ENCODE data around the gene ANTXR1.

Gene ANTXR1

DNA sequence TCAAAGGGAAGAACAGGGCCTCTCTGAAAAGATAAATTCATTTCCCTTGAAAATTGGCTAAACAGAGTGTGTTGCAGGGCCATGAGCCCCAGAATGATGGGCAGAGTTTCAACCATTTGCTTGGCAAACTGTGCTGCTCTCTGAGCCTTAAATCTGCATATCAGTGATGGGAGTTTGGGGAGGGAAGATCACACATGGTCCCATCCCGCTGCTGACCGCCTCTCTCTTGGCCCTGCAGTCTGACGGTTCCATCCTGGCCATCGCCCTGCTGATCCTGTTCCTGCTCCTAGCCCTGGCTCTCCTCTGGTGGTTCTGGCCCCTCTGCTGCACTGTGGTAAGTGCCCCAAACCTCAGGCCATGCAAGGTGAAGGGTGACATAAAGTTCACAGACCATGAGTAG is 139.0 kb downstream of the ANTXR1 start:
- peaks cover 0 to 4% (median 1%) of the 10 kb centered on the region in 4 experiments for H3K4me1 ChIP-seq (ENCODE audit: control extremely low read depth in 1 of 4, control insufficient read depth in 4 of 4, insufficient read depth in 4 of 4, low read length in 3 of 4)
- ChIA-PET POLR2A (no interaction called here), CTCF (no interaction called here)
- no peaks in the 10 kb centered on the region for H3K36me3 ChIP-seq (ENCODE audit: control insufficient read depth in 4 of 4, insufficient read depth in 4 of 4, low read length in 3 of 4)
- H3K4me3 ChIP-seq (ENCODE audit: control insufficient read depth in 1 of 7, extremely low read depth in 1 of 7, insufficient read depth in 4 of 7, low read depth in 2 of 7, low read length in 6 of 7), result no peak overlapping the region
- H3K9me3 ChIP-seq (ENCODE audit: control extremely low read depth in 1 of 5, control insufficient read depth in 4 of 5, insufficient read depth in 2 of 5, low read depth in 1 of 5, low read length in 4 of 5), result peaks cover 0 to 4% (median 2%) of the 10 kb centered on the region in 5 experiments
- no peak for DNase-seq
- 100% methylated on average over 4 of the region's 4 CpGs for WGBS (ENCODE audit: insufficient coverage)
- no peaks in the 10 kb centered on the region for H3K27me3 ChIP-seq (replicated peaks in 2 of 5; ENCODE audit: control insufficient read depth in 4 of 5, insufficient read depth in 5 of 5, low read length in 4 of 5)
- H3K27ac ChIP-seq (ENCODE audit: insufficient read depth in 1 of 2, low read depth in 1 of 2, low read length in 2 of 2, poor library complexity in 1 of 2, severe bottlenecking in 2 of 2), result no peak overlapping the region

DNA sequence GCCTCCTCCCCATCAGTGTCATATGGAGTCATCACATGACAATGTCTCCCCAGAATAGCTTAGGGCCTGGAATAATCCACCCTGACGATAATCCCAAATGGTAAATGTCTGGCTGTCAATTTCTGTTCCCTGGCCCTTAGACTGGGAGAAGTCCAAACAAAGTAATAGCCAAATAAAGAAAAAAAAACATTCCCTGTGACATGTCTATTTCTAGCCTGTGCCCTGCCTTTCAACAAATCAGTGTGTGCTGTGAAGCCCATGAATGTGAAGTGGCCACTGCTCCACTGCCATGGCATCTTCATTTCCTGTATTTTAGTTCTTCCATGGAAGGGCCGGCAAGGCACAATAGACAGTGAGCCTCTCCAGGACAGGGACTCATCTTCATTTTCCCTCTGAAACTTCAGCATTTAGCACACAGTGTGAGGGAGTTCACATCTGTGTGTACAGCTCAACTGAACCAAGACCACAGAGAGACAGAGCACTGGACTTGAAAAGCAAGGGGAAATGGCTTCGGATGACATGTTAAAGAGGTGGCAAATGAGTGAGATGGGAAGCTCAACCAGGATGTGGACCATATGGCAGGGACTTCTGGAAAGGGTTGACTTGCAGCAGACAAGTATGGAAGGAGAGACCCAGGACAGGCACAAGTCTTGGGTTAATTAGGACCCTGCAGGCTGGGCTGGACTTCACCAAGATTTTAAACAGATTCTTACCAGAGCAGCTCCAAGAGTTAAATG is 140.0 kb downstream of the ANTXR1 start:
- Histone ChIP-seq H3K9me3 (ENCODE audit: control extremely low read depth in 1 of 5, control insufficient read depth in 4 of 5, insufficient read depth in 2 of 5, low read depth in 1 of 5, low read length in 4 of 5) (peaks cover 0 to 4% (median 2%) of the 10 kb centered on the region in 5 experiments), H3K27ac (ENCODE audit: insufficient read depth in 1 of 2, low read depth in 1 of 2, low read length in 2 of 2, poor library complexity in 1 of 2, severe bottlenecking in 2 of 2) (no peak overlapping the region), H3K4me1 (ENCODE audit: control extremely low read depth in 1 of 4, control insufficient read depth in 4 of 4, insufficient read depth in 4 of 4, low read length in 3 of 4) (peaks cover 0 to 4% (median 1%) of the 10 kb centered on the region in 4 experiments), H3K4me3 (ENCODE audit: control insufficient read depth in 1 of 7, extremely low read depth in 1 of 7, insufficient read depth in 4 of 7, low read depth in 2 of 7, low read length in 6 of 7) (no peak overlapping the region), H3K27me3 (replicated peaks in 2 of 5; ENCODE audit: control insufficient read depth in 4 of 5, insufficient read depth in 5 of 5, low read length in 4 of 5) (peaks cover 0 to 4% (median 0%) of the 10 kb centered on the region in 5 experiments), H3K36me3 (ENCODE audit: control insufficient read depth in 4 of 4, insufficient read depth in 4 of 4, low read length in 3 of 4) (no peaks in the 10 kb centered on the region)
- no peak for DNase-seq
- ChIA-PET POLR2A (no interaction called here), CTCF (no interaction called here)
- 95% methylated on average over 3 of the region's 3 CpGs for WGBS (ENCODE audit: insufficient coverage)

DNA sequence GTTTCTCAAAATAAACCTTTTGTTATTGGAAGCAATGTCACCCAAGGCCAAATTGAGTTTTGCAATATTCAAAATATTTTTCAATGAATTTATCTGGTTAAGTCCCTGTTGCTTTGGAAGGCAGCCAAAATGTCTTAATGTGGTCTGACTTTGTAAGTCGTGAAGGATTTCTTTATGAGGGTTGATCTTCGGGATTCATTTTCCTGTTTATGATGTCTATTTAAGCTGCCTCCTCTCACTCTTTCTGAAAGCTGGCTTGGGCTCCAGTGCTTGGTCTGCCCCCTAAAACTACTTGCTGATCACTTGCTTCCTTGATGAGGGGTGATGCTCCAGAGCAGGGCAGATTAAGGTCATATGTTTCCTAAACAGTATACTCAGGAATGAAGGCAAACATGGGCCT is 141.1 kb downstream of the ANTXR1 start:
- CTCF ChIA-PET, result no interaction called here
- POLR2A ChIA-PET, result no interaction called here
- no CpG with 5 or more reads among the region's 2 CpGs for WGBS (ENCODE audit: insufficient coverage)
- Histone ChIP-seq H3K4me3 (ENCODE audit: control insufficient read depth in 1 of 7, extremely low read depth in 1 of 7, insufficient read depth in 4 of 7, low read depth in 2 of 7, low read length in 6 of 7) (no peak overlapping the region), H3K27me3 (replicated peaks in 2 of 5; ENCODE audit: control insufficient read depth in 4 of 5, insufficient read depth in 5 of 5, low read length in 4 of 5) (peaks cover 0 to 4% (median 0%) of the 10 kb centered on the region in 5 experiments), H3K9me3 (ENCODE audit: control extremely low read depth in 1 of 5, control insufficient read depth in 4 of 5, insufficient read depth in 2 of 5, low read depth in 1 of 5, low read length in 4 of 5) (peaks cover 0 to 4% (median 2%) of the 10 kb centered on the region in 5 experiments), H3K36me3 (ENCODE audit: control insufficient read depth in 4 of 4, insufficient read depth in 4 of 4, low read length in 3 of 4) (no peaks in the 10 kb centered on the region), H3K27ac (ENCODE audit: insufficient read depth in 1 of 2, low read depth in 1 of 2, low read length in 2 of 2, poor library complexity in 1 of 2, severe bottlenecking in 2 of 2) (no peak overlapping the region), H3K4me1 (ENCODE audit: control extremely low read depth in 1 of 4, control insufficient read depth in 4 of 4, insufficient read depth in 4 of 4, low read length in 3 of 4) (peaks cover 0 to 2% (median under 1%) of the 10 kb centered on the region in 4 experiments)
- DNase-seq, result peak in 1 of 3 donors; percentile 29

DNA sequence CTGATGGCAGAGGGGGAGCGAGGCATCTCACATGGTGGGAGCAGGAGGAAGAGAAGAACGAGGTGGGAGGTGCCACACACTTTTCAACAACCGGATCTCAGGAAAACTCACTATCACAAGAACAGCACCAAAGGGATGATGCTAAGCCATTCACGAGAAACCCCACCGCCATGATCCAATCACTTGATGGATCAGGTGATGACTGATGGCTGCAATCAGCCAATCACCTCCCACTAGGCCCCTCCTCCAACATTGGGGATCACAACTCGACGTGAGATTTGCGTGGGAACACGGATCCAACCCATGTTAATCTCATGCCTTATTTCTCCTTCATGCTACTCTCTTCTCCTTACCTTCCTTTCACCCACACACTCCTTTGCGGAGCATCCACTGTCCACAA is 143.6 kb downstream of the ANTXR1 start:
- H3K27ac ChIP-seq (ENCODE audit: insufficient read depth in 1 of 2, low read depth in 1 of 2, low read length in 2 of 2, poor library complexity in 1 of 2, severe bottlenecking in 2 of 2), result no peak overlapping the region
- WGBS (ENCODE audit: insufficient coverage), result 100% methylated on average over 8 of the region's 10 CpGs
- peaks cover 0 to 4% (median 2%) of the 10 kb centered on the region in 5 experiments for H3K9me3 ChIP-seq (ENCODE audit: control extremely low read depth in 1 of 5, control insufficient read depth in 4 of 5, insufficient read depth in 2 of 5, low read depth in 1 of 5, low read length in 4 of 5)
- DNase-seq, result no peak
- ChIA-PET CTCF (no interaction called here), POLR2A (no interaction called here)
- H3K36me3 ChIP-seq (ENCODE audit: control insufficient read depth in 4 of 4, insufficient read depth in 4 of 4, low read length in 3 of 4), result no peaks in the 10 kb centered on the region
- no peak overlapping the region for H3K4me3 ChIP-seq (ENCODE audit: control insufficient read depth in 1 of 7, extremely low read depth in 1 of 7, insufficient read depth in 4 of 7, low read depth in 2 of 7, low read length in 6 of 7)
- H3K4me1 ChIP-seq (ENCODE audit: control extremely low read depth in 1 of 4, control insufficient read depth in 4 of 4, insufficient read depth in 4 of 4, low read length in 3 of 4), result peaks cover 0 to 2% (median 0%) of the 10 kb centered on the region in 4 experiments
- H3K27me3 ChIP-seq (replicated peaks in 2 of 5; ENCODE audit: control insufficient read depth in 4 of 5, insufficient read depth in 5 of 5, low read length in 4 of 5), result peaks cover 0 to 4% (median 0%) of the 10 kb centered on the region in 5 experiments

DNA sequence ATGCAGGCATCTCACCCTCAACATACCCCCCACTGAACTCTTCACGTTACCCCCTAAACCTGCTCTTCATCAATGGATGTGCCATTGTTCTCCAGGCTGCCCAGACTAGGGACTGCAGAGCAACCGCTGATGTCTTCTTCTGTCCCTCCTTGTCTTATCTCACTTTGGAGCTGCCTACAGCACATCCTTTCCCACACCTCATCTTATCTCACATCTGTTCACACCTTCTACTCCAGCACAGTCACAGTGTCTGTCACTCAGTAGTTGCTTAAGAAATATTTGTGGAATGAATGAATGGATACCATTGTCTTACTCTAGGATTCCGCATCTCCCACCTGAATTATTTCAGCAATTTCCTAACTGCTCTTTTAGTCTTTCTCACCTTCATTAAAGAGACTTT is 144.5 kb downstream of the ANTXR1 start:
- no peaks in the 10 kb centered on the region for H3K36me3 ChIP-seq (ENCODE audit: control insufficient read depth in 4 of 4, insufficient read depth in 4 of 4, low read length in 3 of 4)
- CTCF ChIA-PET, result no interaction called here
- WGBS (ENCODE audit: insufficient coverage), result 100% methylated on average over 2 of the region's 3 CpGs

DNA sequence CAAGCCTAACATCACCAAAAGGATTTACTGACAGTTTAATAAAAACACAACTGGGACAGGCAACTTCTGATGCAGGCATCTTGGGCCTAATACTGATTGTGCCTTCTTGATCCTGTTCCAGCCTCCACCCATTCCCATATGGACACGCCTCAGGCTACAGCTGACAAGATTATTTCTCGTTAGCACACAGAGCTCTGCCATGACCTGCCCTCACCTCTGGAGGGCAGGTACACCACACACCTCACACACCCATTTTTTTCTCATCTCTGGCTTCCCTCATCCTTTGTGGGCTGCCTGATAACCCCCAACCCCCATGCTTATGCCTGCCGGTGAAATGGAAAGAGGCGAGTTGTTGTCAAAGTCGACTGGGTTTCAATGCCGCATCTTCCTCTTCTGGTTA is 147.0 kb downstream of the ANTXR1 start:
- Histone ChIP-seq H3K4me3 (ENCODE audit: control insufficient read depth in 1 of 7, extremely low read depth in 1 of 7, insufficient read depth in 4 of 7, low read depth in 2 of 7, low read length in 6 of 7) (no peak overlapping the region), H3K9me3 (ENCODE audit: control extremely low read depth in 1 of 5, control insufficient read depth in 4 of 5, insufficient read depth in 2 of 5, low read depth in 1 of 5, low read length in 4 of 5) (no peaks in the 10 kb centered on the region), H3K27ac (ENCODE audit: insufficient read depth in 1 of 2, low read depth in 1 of 2, low read length in 2 of 2, poor library complexity in 1 of 2, severe bottlenecking in 2 of 2) (no peak overlapping the region), H3K27me3 (replicated peaks in 2 of 5; ENCODE audit: control insufficient read depth in 4 of 5, insufficient read depth in 5 of 5, low read length in 4 of 5) (peaks cover 0 to 4% (median 0%) of the 10 kb centered on the region in 5 experiments), H3K36me3 (ENCODE audit: control insufficient read depth in 4 of 4, insufficient read depth in 4 of 4, low read length in 3 of 4) (no peaks in the 10 kb centered on the region), H3K4me1 (ENCODE audit: control extremely low read depth in 1 of 4, control insufficient read depth in 4 of 4, insufficient read depth in 4 of 4, low read length in 3 of 4) (peaks cover 21 to 30% (median 27%) of the 10 kb centered on the region in 4 experiments)
- 98% methylated on average over 5 of the region's 6 CpGs for WGBS (ENCODE audit: insufficient coverage)
- CTCF ChIA-PET, result no interaction called here
- no peak for DNase-seq
- POLR2A ChIA-PET, result no interaction called here

More for the DNA sequence above, 144.5 kb downstream of the ANTXR1 start:
- H3K27me3 ChIP-seq (replicated peaks in 2 of 5; ENCODE audit: control insufficient read depth in 4 of 5, insufficient read depth in 5 of 5, low read length in 4 of 5), result peaks cover 0 to 4% (median 0%) of the 10 kb centered on the region in 5 experiments
- POLR2A ChIA-PET, result no interaction called here
- no peak overlapping the region for H3K27ac ChIP-seq (ENCODE audit: insufficient read depth in 1 of 2, low read depth in 1 of 2, low read length in 2 of 2, poor library complexity in 1 of 2, severe bottlenecking in 2 of 2)
- no peak overlapping the region for H3K4me3 ChIP-seq (ENCODE audit: control insufficient read depth in 1 of 7, extremely low read depth in 1 of 7, insufficient read depth in 4 of 7, low read depth in 2 of 7, low read length in 6 of 7)
- H3K4me1 ChIP-seq (ENCODE audit: control extremely low read depth in 1 of 4, control insufficient read depth in 4 of 4, insufficient read depth in 4 of 4, low read length in 3 of 4), result peaks cover 1 to 9% (median 7%) of the 10 kb centered on the region in 4 experiments
- peaks cover 0 to 4% (median 2%) of the 10 kb centered on the region in 5 experiments for H3K9me3 ChIP-seq (ENCODE audit: control extremely low read depth in 1 of 5, control insufficient read depth in 4 of 5, insufficient read depth in 2 of 5, low read depth in 1 of 5, low read length in 4 of 5)
- DNase-seq, result no peak

DNA sequence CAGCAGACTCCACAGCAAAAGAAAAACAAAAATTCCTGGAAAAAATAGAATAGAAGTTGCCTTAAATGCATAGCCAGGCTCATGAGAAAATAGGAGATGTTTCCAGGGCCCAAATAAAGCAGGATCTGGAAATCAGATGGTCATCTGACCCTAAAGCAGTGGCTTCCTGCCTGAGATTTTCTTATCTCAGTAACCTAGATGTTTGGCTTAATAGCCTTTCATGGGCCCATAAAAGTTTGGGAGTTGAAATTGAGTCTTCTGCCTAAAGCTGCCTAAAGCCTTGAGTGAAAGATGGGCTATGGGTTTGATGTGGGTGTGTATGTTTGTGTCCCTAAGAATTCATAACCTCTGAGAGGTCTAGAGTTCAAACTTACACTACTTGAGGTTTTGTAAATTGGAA is 149.1 kb downstream of the ANTXR1 start:
- ChIA-PET CTCF (interaction anchor here (2.0 kb wide), 1 partner anchor 10 kb away, joined by 9 read pairs; no protein-coding TSS in a partner anchor), POLR2A (interaction anchor here (1.2 kb wide), 1 partner anchor 71 kb away, joined by 4 read pairs; no protein-coding TSS in a partner anchor)
- Histone ChIP-seq H3K27me3 (replicated peaks in 2 of 5; ENCODE audit: control insufficient read depth in 4 of 5, insufficient read depth in 5 of 5, low read length in 4 of 5) (peaks cover 0 to 4% (median 0%) of the 10 kb centered on the region in 5 experiments), H3K36me3 (ENCODE audit: control insufficient read depth in 4 of 4, insufficient read depth in 4 of 4, low read length in 3 of 4) (no peaks in the 10 kb centered on the region), H3K4me3 (ENCODE audit: control insufficient read depth in 1 of 7, extremely low read depth in 1 of 7, insufficient read depth in 4 of 7, low read depth in 2 of 7, low read length in 6 of 7) (no peak overlapping the region), H3K4me1 (ENCODE audit: control extremely low read depth in 1 of 4, control insufficient read depth in 4 of 4, insufficient read depth in 4 of 4, low read length in 3 of 4) (peaks cover 23 to 35% (median 31%) of the 10 kb centered on the region in 4 experiments), H3K9me3 (ENCODE audit: control extremely low read depth in 1 of 5, control insufficient read depth in 4 of 5, insufficient read depth in 2 of 5, low read depth in 1 of 5, low read length in 4 of 5) (no peaks in the 10 kb centered on the region), H3K27ac (ENCODE audit: insufficient read depth in 1 of 2, low read depth in 1 of 2, low read length in 2 of 2, poor library complexity in 1 of 2, severe bottlenecking in 2 of 2) (no peak overlapping the region)
- no peak for DNase-seq

Data from common myeloid progenitor, CD34-positive (primary cell).